Stomach smooth muscle (tissue), 2 donors: ENCODE measurements around the gene COL15A1.
"Not testable (repeated sequence)": the region's sequence is repeated elsewhere in the genome, so short reads cannot be mapped to it uniquely, and the experiment has no call there.

Experiments used
- H3K27ac ChIP-seq: one replicate; pipeline ENCODE4 v1.7.0; 2013; ENCODE audit warnings: mild to moderate bottlenecking, low read length, inconsistent platforms
- H3K27me3 ChIP-seq, 2 donors: one replicate each; pipeline ENCODE4 v1.7.0; 2013; ENCODE audit warnings: low read length in 2 of 2; ENCODE audit not compliant: insufficient read depth in 2 of 2, control insufficient read depth in 1 of 2
- H3K36me3 ChIP-seq, 2 donors: one replicate each; pipeline ENCODE4 v1.7.0; 2013; ENCODE audit warnings: low read length in 2 of 2; ENCODE audit not compliant: control insufficient read depth in 2 of 2, insufficient read depth in 2 of 2
- H3K4me1 ChIP-seq: one replicate; pipeline ENCODE4 v1.7.0; 2013; ENCODE audit warnings: low read length; ENCODE audit not compliant: control insufficient read depth, insufficient read depth
- H3K4me3 ChIP-seq, 2 donors: one replicate each; pipeline ENCODE4 v1.7.0; 2013; ENCODE audit warnings: low read length in 2 of 2
- H3K9ac ChIP-seq, 2 donors: one replicate each; pipeline ENCODE4 v1.7.0; 2013; ENCODE audit warnings: low read length in 2 of 2, mild to moderate bottlenecking in 1 of 2
- H3K9me3 ChIP-seq, 2 donors: one replicate each; pipeline ENCODE4 v1.7.0; 2013; ENCODE audit warnings: low read length in 2 of 2; ENCODE audit not compliant: control insufficient read depth in 2 of 2
- donor health status: healthy.
- donor health status: Pancreatic carcinoma.

COL15A1 gene

GRCh38 chr9:99003308-99003707 is 59.6 kb downstream of the COL15A1 start:
- no peak overlapping the region for H3K4me3 ChIP-seq
- peaks cover 51 to 58% of the 10 kb centered on the region in 2 donors for H3K36me3 ChIP-seq
- no peak overlapping the region for H3K9ac ChIP-seq
- H3K9me3 ChIP-seq, result no peaks in the 10 kb centered on the region
- peaks cover 14% of the 10 kb centered on the region for H3K4me1 ChIP-seq
- H3K27ac ChIP-seq, result no peak overlapping the region
- no peaks in the 10 kb centered on the region for H3K27me3 ChIP-seq

GRCh38 chr9:99004115-99004514 is 60.4 kb downstream of the COL15A1 start:
- H3K27ac ChIP-seq, result no peak overlapping the region
- peaks cover 6% of the 10 kb centered on the region for H3K4me1 ChIP-seq
- no peak overlapping the region for H3K4me3 ChIP-seq
- peaks cover 51 to 62% of the 10 kb centered on the region in 2 donors for H3K36me3 ChIP-seq
- no peaks in the 10 kb centered on the region for H3K9me3 ChIP-seq
- H3K27me3 ChIP-seq, result no peaks in the 10 kb centered on the region
- H3K9ac ChIP-seq, result no peak overlapping the region

- Histone ChIP-seq H3K4me3 (no peak overlapping the region), H3K9me3 (no peaks in the 10 kb centered on the region), H3K27me3 (no peaks in the 10 kb centered on the region), H3K9ac (no peak overlapping the region), H3K27ac (no peak overlapping the region), H3K4me1 (no peaks in the 10 kb centered on the region), H3K36me3 (peaks cover 51 to 63% of the 10 kb centered on the region in 2 donors)
Measured at GRCh38 chr9:99004717-99005460, 61.2 kb downstream of the COL15A1 start.

GRCh38 chr9:99005651-99006050 is 61.9 kb downstream of the COL15A1 start:
- H3K4me3 ChIP-seq, result no peak overlapping the region
- no peaks in the 10 kb centered on the region for H3K4me1 ChIP-seq
- H3K9me3 ChIP-seq, result no peaks in the 10 kb centered on the region
- no peaks in the 10 kb centered on the region for H3K27me3 ChIP-seq
- no peak overlapping the region for H3K9ac ChIP-seq
- H3K36me3 ChIP-seq, result peaks cover 54 to 66% of the 10 kb centered on the region in 2 donors
- H3K27ac ChIP-seq, result no peak overlapping the region

- Histone ChIP-seq H3K4me1 (no peaks in the 10 kb centered on the region), H3K9me3 (no peaks in the 10 kb centered on the region), H3K36me3 (peaks cover 47 to 59% of the 10 kb centered on the region in 2 donors), H3K4me3 (no peak overlapping the region), H3K9ac (no peak overlapping the region), H3K27me3 (no peaks in the 10 kb centered on the region), H3K27ac (no peak overlapping the region)
Measured at GRCh38 chr9:99006511-99006910, 62.8 kb downstream of the COL15A1 start.

- Histone ChIP-seq H3K4me3 (no peak overlapping the region), H3K9ac (no peak overlapping the region), H3K27ac (no peak overlapping the region), H3K9me3 (no peaks in the 10 kb centered on the region), H3K27me3 (no peaks in the 10 kb centered on the region), H3K4me1 (no peaks in the 10 kb centered on the region), H3K36me3 (peaks cover 43 to 56% of the 10 kb centered on the region in 2 donors)
Measured at GRCh38 chr9:99006979-99007378, 63.3 kb downstream of the COL15A1 start.

GRCh38 chr9:99008203-99008602 is 64.5 kb downstream of the COL15A1 start:
- Histone ChIP-seq H3K36me3 (peaks cover 41 to 52% of the 10 kb centered on the region in 2 donors), H3K27me3 (no peaks in the 10 kb centered on the region), H3K4me3 (no peak overlapping the region), H3K9ac (no peak overlapping the region), H3K9me3 (no peaks in the 10 kb centered on the region), H3K4me1 (no peaks in the 10 kb centered on the region), H3K27ac (no peak overlapping the region)

GRCh38 chr9:99010393-99010792 is 66.7 kb downstream of the COL15A1 start:
- H3K4me1 ChIP-seq, H3K27ac ChIP-seq, H3K9me3 ChIP-seq, H3K4me3 ChIP-seq, H3K9ac ChIP-seq, H3K27me3 ChIP-seq: not testable (repeated sequence)
- peaks cover 28 to 38% of the 10 kb centered on the region in 2 donors for H3K36me3 ChIP-seq

- Histone ChIP-seq H3K36me3 (peaks cover 29 to 39% of the 10 kb centered on the region in 2 donors), H3K9me3 (no peaks in the 10 kb centered on the region), H3K9ac (no peak overlapping the region), H3K27me3 (no peaks in the 10 kb centered on the region), H3K27ac (no peak overlapping the region), H3K4me1 (no peaks in the 10 kb centered on the region), H3K4me3 (no peak overlapping the region)
Measured at GRCh38 chr9:99011161-99011709, 67.5 kb downstream of the COL15A1 start.

GRCh38 chr9:99012957-99013512 is 69.3 kb downstream of the COL15A1 start:
- Histone ChIP-seq H3K4me3 (no peak overlapping the region), H3K27me3 (no peaks in the 10 kb centered on the region), H3K9me3 (no peaks in the 10 kb centered on the region), H3K27ac (no peak overlapping the region), H3K4me1 (no peaks in the 10 kb centered on the region), H3K9ac (no peak overlapping the region), H3K36me3 (peaks cover 35 to 45% of the 10 kb centered on the region in 2 donors)

GRCh38 chr9:99013550-99013949 is 69.8 kb downstream of the COL15A1 start:
- no peaks in the 10 kb centered on the region for H3K27me3 ChIP-seq
- no peaks in the 10 kb centered on the region for H3K9me3 ChIP-seq
- H3K4me3 ChIP-seq, result no peak overlapping the region
- H3K36me3 ChIP-seq, result peaks cover 35 to 42% of the 10 kb centered on the region in 2 donors
- no peak overlapping the region for H3K27ac ChIP-seq
- no peaks in the 10 kb centered on the region for H3K4me1 ChIP-seq
- H3K9ac ChIP-seq, result no peak overlapping the region
